GM20431 (cell line): ENCODE measurements around the gene ARHGAP4.

Experiments used
- in situ Hi-C: fragments of 300-500 bp; cut with MseI, MboI; formaldehyde crosslinking; loops from one replicate; pipeline ENCODE4 v1.15.0; 2020; ENCODE audit warnings: low sequenced_read_pairs; ENCODE audit not compliant: unreplicated experiment

ARHGAP4 gene

DNA sequence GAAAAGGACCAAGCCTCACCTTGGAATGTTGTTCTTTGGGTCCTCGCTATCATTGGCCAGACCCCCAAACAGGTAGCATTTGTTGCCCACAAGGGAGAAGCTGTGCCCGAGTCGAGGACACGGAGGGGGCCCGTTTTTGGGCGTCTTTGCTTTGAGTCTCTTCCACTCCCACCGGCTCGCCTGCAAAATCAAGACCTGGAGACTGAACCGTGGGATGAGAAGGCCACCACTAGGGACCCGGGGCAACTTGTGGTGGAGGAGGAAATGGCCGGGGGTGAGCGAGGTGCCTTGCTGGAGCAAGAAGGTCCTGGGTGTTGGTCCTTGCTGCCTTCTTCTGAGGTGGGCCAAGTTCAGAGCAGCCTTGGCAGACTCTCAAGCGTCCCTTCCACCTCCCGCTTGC lies 38.0 kb upstream of the ARHGAP4 start:
- in situ Hi-C loops = no loop called here

DNA sequence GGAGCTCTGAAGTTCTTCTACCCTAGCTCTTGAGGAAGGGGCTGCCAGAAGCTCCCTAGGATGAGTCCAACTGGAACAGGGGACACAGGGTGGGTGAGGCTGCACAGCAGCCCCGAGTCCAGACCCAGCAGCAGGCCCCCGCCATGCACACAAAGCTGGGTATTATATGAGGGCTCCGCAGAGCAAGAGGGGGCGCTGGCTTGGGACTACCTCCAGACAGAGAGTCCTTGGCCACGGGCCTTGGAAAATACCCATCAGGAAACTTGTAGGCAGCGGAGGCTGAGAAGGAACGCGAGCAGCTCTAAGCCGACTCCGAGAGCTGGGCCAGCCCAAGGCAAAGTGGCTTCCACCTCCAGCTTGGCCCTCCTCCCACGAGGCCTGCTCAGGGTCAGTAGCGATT lies 37.5 kb upstream of the ARHGAP4 start:
- in situ Hi-C loops = no loop called here

DNA sequence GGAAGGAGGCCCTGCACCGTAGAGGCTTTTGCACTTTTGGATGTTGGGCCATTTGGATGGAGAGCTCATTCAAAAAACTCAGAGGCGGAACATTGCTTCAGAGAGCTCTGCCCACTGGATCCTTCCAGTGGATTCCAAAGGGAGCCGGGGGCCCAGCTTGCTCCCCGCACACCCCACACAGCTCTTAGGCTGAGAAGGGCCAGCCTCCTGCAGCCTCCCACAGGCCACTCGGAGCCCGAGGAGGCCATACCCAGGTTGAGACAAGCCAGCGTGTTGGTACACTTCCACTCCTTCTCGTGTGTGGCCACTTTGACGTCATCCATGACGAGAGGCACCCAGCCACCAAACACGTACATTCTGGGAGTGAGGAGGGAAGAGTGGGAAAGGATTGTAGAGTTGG lies 35.2 kb upstream of the ARHGAP4 start:
- in situ Hi-C loops = no loop called here

DNA sequence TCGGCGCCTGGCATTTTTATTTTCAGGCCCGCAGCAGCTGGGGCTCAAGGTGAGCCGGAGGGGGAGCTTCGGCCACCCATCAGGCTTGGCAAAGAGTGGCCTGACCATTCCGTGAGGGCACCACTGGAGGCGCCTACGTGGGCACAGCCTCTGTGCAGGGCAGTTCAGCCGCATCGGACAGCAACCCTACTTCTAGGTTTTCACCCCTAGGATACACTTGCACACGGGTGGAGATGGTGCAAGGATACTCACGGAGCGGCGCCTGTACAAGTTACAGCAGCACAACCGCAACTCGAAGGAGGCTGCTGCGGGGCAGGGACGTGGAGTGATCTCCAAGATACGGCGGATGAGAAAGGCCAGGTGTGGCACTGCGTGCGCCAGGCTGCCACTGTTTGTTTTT lies 34.7 kb upstream of the ARHGAP4 start:
- in situ Hi-C loops = no loop called here

DNA sequence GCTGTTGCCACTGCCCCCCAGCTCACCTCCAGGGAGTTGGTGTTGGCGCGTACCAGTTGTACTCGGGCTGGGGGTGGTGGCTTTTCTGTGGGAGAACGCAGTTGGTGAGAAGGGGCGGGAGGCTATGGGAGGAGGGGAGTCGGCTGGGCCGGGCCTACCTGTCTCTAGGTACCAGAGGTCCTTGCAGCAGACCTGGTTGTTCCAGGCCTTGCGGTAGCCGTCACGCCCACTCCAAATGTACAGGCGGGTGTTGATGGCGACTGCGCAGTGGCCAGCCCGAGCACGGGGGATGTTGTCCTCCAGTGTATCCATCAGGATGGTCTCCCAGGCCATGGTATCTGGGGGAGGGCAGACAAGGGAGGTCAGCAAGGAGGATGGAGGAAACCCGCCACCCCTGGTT lies 34.0 kb upstream of the ARHGAP4 start:
- in situ Hi-C loops = no loop called here

DNA sequence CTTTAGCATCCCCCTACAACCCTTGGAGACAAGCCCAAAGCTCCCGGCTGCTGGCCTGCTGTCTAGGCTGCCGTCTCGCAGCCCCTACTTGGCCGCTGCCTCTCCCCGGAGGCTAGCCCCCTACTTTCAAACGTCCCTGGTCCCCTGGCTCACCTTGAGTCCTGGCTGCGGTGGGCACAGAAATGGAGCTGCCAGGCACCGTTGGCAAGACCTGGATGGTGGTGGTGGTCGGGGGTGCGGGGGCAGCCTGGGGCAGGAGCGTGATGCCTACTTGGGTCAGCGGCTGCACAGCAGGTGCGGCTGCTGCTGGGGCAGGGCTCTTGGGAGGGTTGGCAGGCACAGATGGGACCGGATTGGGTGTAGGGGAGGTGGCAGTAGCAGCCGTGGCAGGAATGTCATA lies 33.6 kb upstream of the ARHGAP4 start:
- in situ Hi-C loops = no loop called here

DNA sequence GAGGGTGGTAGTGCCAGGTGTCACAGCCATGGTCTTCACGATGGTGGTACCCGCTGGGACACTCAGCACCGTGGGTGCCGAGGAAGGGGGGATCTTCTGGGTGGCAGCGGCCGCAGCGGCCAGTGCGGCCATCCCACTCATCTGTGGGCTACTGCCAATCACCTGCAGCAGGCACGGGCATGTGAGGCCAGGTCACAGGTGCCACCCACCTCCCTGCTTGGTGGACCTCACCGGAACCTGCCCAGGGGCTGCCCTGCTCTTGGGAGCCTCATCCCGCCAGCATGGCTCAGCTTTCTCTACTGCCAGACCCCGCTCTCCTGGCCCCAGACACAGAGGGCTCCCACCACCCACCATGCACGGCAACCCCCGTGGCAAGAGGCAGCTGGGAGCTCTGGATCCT lies 32.5 kb upstream of the ARHGAP4 start:
- in situ Hi-C loops = no loop called here

DNA sequence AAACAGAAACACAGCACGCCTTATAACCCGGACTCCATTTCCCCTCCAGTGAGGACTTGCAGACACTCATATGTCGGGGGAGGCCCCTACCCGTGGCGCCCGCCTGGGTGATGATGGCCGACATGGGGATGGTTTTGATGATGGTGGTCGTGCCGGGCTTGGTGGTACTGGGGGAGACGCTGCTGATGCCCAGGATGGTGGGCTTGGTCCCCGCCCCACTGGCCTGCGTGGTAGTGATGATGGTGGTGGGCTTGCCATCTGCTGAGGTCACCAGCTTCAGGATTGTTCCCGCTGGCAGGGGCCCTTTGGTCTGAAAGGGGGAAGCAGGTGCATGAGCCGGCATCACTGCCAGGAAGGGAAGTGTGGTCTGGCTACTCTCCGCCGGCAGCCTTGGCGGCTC lies 31.2 kb upstream of the ARHGAP4 start:
- in situ Hi-C loops = no loop called here

DNA sequence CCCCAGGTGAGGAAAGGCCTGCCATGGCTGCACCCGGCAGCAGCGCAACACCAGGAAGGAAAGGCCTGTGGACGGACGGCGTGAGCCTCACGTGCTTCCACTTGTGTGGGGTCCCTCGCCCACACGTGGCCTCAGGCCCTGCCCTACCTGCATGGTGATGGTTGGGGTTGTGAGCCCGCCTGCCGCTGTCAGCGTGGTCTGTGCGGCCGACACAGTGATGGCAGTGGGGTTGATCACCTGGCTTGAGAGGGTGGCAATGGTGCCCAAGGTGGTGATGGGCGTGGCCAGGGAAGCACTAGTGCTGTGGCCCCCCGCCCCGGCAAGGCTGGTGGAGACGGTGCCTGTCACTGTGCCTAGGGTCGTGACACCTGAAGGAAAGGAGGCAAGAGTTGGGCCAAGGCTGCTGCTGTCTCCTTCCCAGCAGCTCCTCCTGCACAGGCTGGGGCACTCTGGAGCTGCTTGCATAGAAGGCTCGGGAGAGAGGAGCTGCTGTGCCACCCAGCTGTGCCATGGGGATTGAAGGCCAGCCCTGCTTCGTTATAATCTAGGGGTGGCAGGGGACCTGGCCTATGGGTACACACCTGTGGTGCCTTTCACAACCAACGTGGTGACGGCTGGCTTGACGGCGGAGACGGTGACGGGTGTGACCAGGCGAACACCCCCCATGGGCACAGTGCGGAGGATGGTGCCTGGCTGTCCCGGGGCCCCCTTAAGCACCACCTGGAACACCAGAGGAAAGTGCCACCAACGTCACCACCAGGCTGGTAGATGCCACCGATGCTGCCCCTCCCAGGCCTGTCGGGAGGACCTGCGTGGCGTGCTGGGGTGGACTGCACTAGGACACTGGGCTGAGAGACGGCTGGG lies 30.2 kb upstream of the ARHGAP4 start:
- in situ Hi-C loops = no loop called here

DNA sequence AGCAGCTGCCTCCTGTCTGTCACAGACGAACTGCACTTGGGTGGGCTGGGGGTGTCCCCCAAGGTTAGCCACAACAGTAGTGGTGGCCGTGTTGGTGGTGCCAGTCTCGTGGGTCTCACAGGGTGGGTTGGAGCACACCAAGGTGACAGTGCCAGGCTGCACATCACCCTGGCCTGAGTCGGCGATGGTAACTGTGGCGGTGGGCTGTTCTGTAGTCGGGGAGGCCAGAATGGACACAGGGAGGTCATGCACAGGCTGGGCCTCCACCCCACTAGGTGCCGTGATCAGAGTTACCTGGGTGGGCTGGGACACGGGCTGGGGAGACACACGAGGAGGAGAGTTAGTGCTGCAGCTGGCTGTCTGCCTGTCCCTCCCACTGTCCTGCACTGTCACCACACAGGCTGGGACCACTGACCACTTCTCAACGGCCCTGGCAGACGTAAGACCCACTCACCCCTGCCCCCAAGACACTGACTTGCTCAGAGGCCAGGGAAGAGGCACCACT lies 29.2 kb upstream of the ARHGAP4 start:
- in situ Hi-C loops = no loop called here

DNA sequence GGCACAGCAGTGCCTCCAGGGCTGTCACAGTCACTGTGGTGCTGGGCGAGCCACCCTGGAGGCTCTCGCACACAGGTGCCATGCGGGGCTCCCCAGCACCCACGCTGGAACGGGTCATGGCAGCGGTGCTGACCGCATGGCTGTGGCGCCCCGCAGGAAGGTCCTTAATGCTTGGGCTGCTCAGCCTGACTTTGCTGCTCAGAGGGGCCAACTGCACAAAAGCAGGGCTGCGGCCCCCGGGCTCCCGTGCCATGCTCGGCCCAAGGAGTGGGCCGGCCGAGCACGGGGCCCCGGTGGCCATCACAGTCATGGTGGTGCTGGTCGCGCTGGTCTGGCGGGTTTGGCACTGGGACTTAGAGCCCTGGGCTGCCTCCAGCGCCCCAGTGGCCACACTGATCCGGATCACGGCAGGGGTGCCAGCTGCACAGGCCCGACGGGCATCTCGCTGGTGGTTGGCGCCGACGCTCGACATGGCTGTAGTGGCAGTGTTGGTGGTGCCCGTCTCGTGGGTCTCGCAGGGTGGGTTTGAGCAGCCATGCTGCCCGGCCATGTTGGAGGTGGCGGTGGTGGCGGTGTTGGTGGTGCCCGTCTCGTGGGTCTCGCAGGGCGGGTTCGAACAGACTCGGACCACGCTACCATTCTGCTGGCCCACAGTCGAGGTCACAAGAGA lies 28.6 kb upstream of the ARHGAP4 start:
- in situ Hi-C loops = no loop called here

DNA sequence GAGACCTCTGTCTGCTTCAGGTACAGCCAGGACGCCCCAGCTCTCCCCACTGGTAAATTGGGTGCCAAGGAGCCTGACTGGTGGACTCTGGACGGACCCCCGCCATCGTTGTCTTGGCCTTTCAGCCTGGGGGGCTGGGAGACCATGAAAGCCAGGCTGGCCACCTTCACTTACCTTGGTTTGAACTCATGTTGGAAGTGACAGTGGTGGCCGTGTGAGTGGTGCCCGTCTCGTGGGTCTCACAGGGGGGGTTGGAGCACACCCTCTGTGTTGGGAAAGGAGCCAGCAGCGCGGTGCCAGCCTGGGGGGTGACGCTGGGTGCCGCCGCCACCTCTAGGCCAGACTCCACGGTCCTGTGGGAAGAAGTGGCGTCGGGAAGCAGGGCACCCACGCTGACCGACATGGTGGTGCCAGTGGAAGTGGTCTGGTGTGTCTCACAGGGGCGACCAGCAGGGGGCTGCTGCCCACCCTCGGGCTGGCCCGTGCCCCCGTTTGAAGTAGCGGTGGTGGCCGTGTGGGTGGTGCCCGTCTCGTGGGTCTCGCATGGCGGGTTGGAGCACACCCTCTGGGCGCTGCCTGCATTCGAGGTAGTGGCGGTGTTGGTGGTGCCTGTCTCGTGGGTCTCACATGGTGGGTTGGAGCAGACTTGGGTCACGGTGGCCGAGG lies 28.0 kb upstream of the ARHGAP4 start:
- in situ Hi-C loops = no loop called here

DNA sequence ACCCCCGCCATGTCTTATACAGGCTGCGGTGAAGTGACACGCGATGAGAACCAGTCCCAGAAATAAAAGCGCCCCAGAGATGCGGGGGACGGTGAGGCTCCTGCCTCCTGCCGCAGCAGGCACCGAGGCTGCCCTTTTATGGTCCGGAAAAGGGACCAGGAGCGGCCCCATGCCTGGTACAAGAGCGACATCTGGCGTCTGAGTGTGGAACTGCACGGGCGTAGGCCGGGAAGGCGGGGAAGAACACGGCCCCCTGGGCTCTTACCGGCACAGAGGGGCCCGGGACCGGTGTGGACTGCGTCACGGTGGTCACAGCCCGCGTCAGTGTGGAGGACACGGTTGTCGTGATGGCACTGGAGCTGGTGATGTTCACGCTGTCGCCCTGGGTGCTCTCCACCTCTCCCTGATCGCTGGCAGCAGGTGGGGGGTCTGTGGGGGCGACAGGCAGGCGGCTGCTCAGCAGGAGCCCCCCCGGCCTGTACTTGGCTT lies 27.3 kb upstream of the ARHGAP4 start:
- in situ Hi-C loops = no loop called here

DNA sequence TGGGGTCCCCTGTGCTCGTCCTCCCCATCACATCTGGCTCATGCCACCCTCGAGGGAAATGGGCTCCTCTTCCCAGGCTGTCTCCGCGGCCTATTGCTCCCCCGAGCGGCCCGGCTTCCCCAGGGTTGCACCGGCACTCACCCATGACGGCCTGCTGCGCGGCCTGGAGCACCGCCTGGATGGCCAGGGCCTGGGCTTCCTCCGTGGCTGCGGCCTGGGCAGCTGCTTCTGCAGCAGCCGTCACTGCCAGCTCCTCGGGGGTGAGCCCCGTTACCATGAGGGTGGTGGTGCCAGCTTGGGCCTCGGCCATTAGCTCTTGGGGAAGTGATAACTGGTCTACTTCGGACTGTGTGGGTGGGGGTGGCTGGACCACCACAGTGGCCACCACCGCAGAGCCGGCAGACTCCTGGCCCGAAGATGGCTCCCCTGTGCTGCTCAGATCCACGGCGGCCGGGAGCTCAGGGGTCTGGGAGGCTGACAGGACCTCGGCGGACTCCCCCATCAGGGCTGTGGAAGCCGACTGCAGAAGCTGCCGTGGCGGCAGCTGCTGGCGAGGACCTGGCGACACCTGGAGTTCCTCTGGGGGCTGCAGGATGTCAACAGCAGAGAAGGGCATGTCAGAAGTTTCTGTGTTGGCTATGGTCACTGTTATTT lies 26.4 kb upstream of the ARHGAP4 start:
- in situ Hi-C loops = no loop called here

DNA sequence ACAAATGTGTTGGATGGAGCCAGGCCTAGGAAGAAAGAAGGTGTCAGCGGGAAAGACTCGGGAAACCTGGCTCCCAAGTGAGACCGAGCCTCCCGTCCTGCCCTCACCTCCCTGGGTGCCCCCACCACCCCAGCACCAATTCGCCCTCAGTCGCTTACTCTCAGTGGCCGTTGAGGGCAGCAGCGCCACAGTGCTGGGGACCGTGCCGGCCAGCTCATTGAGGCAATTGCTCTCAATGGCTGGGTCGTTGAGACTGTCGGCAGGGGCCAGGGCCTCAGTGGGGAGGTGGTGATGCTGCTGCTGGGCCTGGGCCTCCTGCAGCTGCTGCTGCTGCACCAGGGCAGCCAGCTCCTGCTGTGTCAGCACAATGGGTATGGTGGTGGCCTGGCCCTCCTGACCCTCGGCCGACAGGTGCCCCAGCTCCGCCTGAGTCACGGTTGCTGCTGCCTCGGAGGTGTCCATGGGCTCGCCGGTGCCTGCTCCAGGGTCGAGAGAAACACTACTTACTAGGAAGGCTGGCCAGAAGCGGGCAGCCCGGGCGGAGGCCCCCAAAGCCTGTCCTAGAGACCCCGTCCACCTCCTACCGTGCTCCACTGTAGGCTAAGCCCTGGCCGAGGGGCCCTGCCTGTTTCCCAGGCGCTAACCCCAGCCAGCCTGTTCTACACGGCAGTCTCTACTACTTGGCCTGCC lies 25.8 kb upstream of the ARHGAP4 start:
- in situ Hi-C loops = no loop called here

DNA sequence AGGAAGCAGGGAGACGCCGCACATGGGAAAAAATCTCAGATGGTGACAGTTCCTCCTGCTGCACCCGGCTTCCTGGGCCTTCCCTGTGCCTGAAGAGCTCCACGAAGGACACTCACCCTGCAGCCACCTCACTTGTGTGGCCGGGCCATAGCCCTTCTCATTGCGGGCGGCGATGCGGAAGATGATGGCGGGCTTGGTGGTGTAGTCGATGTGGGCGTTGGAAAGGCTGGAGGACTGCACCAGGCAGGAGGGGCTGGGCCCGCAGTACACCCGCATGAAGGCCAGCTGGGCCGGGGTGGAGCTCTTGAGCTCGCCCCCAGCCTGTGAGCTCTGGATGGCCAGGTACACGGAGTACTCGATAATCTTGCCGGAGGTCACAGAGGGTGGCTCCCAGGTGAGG lies 24.1 kb upstream of the ARHGAP4 start:
- in situ Hi-C loops = no loop called here

DNA sequence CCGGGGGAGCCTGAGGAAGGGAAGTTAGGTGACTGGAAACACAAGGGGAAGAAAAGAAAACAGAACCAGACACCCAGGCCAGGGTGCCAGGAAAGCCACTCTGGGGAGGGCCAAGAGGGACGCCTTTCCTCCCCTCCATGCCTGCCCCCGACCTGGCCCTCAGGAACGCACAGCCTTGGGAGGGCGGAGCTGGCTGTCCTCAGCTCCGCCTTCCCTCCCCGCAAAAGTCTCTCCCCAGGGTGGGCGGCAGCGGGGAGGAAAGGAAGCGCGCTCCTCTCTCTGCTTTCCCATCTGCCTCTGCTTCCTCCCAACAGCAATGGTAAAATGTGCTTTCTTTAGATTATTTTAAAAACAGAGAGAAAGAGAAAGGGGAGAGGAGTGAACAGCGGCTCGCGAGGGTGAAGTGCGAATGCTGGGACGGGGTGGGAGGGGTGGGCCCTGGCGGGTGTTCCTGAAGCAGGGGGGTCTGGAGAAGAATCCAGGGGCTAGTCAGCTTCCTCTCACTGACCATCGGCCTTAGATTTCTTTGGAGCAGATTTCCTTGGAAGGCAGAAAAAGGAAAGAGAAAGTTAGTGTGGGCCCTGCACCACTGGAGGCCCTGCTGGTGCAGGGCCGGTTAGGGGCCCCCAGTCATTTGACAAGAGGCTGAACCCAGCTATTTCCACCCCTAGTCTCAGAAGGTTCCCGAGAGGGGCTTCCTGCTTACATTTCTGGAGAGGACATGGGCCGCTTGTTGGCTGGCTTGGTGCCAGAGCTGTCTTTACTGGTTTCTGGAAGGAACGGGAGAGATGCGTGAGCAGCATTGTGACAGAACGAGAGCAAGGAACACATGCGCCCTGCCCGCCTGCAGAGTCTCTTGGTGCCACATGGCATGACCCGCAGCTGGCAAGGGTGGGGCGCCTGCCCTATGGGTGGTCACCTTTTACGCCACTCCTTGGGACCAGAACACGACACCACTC lies 23.1 kb upstream of the ARHGAP4 start:
- in situ Hi-C loops = no loop called here

DNA sequence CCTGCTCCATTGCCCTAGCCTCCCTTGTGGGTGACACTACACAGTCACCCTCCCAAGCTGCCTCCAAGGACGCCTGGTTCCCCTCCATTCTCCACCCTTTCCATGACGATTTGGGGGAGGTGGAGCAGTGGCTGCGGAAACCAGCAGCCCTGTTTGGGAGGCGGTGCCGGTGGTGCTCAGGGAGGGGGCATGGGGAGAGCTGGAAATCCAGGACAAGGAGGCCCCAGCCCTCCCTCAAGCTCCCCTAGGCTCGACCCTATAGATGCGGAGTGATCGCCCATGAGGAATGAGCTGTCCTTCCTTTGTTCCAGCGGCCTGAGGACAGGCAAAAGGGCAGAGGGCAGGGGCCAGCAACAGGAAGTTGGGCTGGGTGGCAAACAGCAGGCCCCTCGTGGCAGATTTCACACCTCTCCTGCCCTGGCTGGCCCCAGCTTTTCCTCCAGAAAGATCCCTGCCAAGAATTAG lies 22.0 kb upstream of the ARHGAP4 start:
- in situ Hi-C loops = no loop called here
